WERI-Rb-1 (cell line): ENCODE results near the gene RUVBL1.

Source experiments
- DNase-seq: peaks from one replicate; pipeline ENCODE4 v3.0.0-alpha.2; 2020
- H3K27ac ChIP-seq: fragments of 250-450 bp; sonication (Bioruptor Pico); 2 replicates; pipeline ENCODE4 v1.5.1; 2020; ENCODE audit warnings: mild to moderate bottlenecking, moderate library complexity
- H3K27me3 ChIP-seq: fragments of 250-450 bp; sonication (Bioruptor Pico); 2 replicates; pipeline ENCODE4 v1.5.1; 2021; ENCODE audit warnings: mild to moderate bottlenecking, low read depth, moderate library complexity; ENCODE audit not compliant: insufficient read depth, severe bottlenecking
- H3K36me3 ChIP-seq: fragments of 250-450 bp; sonication (Bioruptor Pico); 2 replicates; pipeline ENCODE4 v1.5.1; 2020; ENCODE audit warnings: mild to moderate bottlenecking, moderate library complexity
- H3K4me3 ChIP-seq: 2 replicates; pipeline ENCODE4 v1.5.1; 2011; ENCODE audit warnings: low read depth, mild to moderate bottlenecking, control low read depth, low read length
- H3K9me3 ChIP-seq: fragments of 250-450 bp; sonication (Bioruptor Pico); 2 replicates; pipeline ENCODE4 v1.5.1; 2021; ENCODE audit warnings: mild to moderate bottlenecking, moderate library complexity; ENCODE audit not compliant: severe bottlenecking
- CTCF ChIP-seq: IDR thresholded peaks from 2 replicates; pipeline ENCODE4 v1.5.1; 2011; ENCODE audit warnings: low read depth, mild to moderate bottlenecking, control low read depth, inconsistent platforms, low read length

Gene RUVBL1

DNA sequence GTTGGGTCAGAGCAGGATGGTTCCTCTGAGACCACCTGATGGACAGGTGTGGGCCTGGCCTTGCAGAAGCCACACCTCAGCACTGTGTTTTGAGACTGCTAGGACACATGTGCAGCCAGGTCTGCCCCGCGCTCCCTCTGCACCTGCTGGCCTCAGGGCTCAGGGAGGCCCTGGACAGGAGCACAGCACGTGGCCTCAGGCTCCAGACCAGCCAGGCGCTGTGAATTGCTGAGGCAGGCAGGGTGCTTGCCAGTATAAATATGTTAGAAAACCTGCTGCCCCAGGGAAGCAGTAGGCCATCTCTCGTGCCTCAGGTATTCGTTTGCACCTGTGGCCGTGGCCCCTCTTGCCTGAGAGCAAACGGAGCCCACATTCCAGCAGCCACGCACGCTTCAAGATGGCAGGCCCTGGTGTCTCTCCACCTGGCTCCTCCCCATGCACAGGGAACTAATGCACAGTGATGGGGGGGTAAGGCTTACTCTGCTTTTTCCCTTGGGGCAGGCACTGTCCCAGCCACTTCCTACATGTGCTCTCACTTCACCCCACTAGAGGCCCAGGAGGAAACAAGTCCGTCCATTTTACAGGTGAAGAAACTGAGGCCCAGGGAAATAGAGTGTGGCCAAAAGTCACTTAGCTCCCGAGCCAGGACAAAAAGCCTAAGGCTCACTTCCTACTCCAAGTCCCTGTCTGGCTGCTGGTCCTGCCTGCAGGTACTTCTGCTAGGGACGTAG is 51.0 kb downstream of the RUVBL1 start:
- Histone ChIP-seq H3K27me3 (no peaks in the 10 kb centered on the region), H3K27ac (no peak overlapping the region), H3K9me3 (no peaks in the 10 kb centered on the region), H3K36me3 (peaks cover 60% of the 10 kb centered on the region), H3K4me3 (no peak overlapping the region)
- DNase-seq = no peak
- no peak for TF ChIP-seq CTCF

- TF ChIP-seq CTCF = no peak
- no peak overlapping the region for H3K27ac ChIP-seq
- H3K27me3 ChIP-seq = no peaks in the 10 kb centered on the region
- H3K9me3 ChIP-seq = no peaks in the 10 kb centered on the region
- no peak overlapping the region for H3K4me3 ChIP-seq
- peaks cover 67% of the 10 kb centered on the region for H3K36me3 ChIP-seq
- DNase-seq = no peak
Observed at GRCh38 chr3:128071771-128072453, 51.7 kb downstream of the RUVBL1 start.

DNA sequence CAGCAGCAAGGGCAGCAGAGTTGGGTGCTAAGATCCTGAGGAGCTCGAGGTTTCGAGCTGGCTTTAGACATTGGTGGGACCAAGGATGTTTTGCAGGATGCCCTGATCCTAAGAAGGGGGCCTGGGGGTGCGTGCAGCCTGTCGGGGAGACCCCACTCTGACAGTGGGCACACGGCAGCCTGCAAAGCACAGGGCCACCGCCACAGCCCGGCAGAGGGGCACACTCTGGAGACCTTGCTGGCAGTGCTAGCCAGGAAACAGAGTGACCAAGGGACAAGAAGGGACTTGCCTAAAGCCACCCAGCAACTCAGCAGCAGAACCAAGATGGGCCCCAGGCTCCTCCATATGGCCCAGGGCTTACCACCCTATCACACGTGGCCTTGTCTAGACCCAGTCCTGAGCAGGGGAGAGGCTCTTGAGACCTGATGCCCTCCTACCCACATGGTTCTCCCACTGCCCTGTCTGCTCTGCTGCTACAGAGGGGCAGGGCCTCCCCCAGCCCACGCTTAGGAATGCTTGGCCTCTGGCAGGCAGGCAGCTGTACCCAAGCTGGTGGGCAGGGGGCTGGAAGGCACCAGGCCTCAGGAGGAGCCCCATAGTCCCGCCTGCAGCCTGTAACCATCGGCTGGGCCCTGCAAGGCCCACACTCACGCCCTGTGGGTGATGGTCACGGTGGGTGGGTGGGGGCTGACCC is 52.6 kb downstream of the RUVBL1 start:
- no peak for DNase-seq
- H3K36me3 ChIP-seq = peaks cover 76% of the 10 kb centered on the region
- no peaks in the 10 kb centered on the region for H3K27me3 ChIP-seq
- H3K9me3 ChIP-seq = no peaks in the 10 kb centered on the region
- no peak for TF ChIP-seq CTCF
- H3K4me3 ChIP-seq = no peak overlapping the region
- H3K27ac ChIP-seq = peak overlapping the region; percentile 34

- H3K36me3 ChIP-seq = peaks cover 92% of the 10 kb centered on the region
- no peak for DNase-seq
- H3K27ac ChIP-seq = no peak overlapping the region
- H3K4me3 ChIP-seq = no peak overlapping the region
- TF ChIP-seq CTCF = no peak
- no peaks in the 10 kb centered on the region for H3K9me3 ChIP-seq
- H3K27me3 ChIP-seq = no peaks in the 10 kb centered on the region
Observed at GRCh38 chr3:128069271-128069670, 54.3 kb downstream of the RUVBL1 start.

GRCh38 chr3:128068156-128068620 is 55.4 kb downstream of the RUVBL1 start:
- H3K27me3 ChIP-seq = no peaks in the 10 kb centered on the region
- peak overlapping the region; percentile 24; the same call in 1 of the 2 replicates for H3K27ac ChIP-seq
- DNase-seq = peak; percentile 52
- peak; percentile 51 for TF ChIP-seq CTCF
- H3K4me3 ChIP-seq = no peak overlapping the region
- peaks cover 96% of the 10 kb centered on the region for H3K36me3 ChIP-seq
- no peaks in the 10 kb centered on the region for H3K9me3 ChIP-seq
